HG03571 (cell line): ENCODE results near the gene CS.
A peak's percentile ranks its signal among the peaks of the same experiment; 100 is the strongest.
"Not testable (repeated sequence)": the region's sequence is repeated elsewhere in the genome, so short reads cannot be mapped to it uniquely, and the experiment has no call there.

Experiments
- ATAC-seq: cut with Tn5 transposase; IDR thresholded peaks from one replicate; pipeline ENCODE4 v1.9.1; 2021; ENCODE audit not compliant: unreplicated experiment

Gene CS

DNA sequence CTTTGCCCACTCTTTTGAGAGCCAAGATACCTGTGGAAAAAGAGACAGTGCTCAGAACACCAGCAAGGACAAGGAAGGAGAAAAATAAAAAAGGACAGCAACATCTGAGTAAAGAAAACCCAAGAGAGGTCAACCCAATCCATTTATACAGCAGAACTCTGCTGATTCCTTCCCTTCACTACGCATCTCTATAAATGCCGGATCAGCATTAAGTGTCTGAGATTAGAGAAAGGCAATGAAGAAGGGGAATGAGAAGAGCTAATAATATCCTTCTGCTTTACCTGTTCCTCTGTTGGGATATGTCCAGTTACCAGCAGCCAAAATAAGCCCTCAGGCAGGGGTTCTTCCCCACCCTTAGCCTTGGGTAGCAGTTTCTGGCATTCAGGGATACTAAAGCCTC lies 17.6 kb downstream of the CS start:
- no peak for ATAC-seq

DNA sequence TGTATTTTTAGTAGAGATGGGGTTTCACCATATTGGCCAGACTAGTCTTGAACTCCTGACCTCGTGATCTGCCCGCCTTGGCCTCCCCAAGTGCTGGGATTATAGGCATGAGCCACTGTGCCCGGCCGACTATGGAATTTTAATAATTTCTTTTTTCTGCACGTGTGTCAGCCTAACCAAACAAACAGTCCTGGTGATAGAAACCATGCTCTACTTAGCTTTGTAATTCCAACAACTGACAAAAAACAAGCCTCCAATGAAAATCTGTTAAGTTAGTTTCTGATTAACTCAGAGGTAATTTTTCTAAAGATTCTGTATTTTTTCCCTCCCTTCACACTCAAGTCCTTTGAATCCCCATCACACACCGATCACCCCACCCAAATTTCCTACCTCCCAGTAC lies 18.1 kb downstream of the CS start:
- ATAC-seq, result no peak

DNA sequence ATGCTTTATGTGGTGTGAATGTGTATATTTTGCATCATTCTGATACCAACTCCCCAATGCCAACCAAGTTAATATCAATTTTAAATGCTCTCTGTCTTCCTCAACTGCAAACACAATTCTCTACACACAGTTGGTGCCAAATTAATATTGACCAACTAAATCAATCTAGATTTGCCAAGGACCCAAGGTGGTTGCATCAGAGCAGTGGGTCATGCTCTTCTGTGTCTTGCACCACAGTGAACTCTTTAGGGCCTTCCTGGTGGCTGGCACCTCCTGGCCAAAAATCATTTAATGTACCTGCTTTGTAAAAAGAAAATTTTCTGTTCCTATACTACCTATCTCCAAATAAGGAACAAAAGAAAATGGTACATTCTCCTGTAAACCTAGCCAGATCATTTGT lies 19.3 kb downstream of the CS start:
- ATAC-seq, result no peak

DNA sequence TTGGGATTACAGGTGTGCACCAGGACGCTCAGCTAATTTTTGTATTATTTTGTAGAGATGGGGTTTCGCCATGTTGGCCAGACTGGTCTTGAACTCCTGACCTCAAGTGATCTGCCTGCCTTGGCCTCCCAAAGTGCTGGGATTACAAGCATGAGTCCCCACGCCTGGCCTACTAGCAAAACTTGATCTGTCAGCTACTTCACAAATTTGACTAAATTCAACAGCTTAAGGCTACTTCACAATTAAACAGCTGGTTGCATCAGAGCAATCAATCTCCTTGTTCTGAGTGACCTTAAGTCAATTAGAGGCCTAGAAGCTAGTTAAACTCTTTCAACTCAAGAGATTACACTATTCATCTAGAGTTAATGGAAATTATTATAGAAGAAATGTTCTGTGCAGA lies 21.2 kb downstream of the CS start:
- ATAC-seq, result no peak

DNA sequence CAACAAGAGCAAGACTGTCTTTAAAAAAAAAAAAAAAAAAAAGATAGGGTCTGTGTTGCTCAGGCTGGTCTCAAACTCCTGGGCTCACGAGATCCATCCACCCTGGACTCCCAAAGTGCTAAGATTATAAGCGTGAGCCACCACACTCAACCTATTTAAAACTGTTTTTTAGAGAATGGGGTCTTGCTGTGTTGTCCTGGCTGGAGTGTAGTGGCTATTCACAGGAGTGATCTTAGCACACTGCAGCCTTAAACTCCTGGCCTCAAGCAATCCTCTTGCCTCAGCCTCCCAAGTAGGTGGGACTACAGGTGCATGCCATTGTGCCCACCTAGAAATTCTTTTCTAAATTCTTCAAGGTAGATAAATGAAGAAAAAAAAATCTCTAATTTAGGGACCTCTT lies 25.8 kb downstream of the CS start:
- ATAC-seq, result no peak

DNA sequence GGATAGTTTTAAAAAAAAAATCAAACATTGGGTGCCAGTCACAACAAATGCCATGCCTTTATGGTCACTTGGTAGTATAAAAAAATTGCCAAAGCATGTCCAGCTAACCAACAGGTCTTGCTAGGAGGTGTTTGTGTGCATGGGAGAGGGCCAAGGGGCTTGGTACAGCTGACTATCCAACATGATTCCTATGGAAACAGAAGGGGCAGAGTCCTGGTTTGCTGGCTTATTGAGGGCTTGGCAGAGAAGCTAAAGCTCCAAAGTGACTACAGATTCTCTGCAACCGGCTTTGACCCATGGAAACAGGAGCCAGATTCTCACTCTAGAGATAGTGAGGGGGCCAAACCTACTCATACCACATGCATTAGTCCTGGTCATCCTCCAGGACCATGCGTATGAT lies 27.7 kb downstream of the CS start:
- not testable (repeated sequence) for ATAC-seq

DNA sequence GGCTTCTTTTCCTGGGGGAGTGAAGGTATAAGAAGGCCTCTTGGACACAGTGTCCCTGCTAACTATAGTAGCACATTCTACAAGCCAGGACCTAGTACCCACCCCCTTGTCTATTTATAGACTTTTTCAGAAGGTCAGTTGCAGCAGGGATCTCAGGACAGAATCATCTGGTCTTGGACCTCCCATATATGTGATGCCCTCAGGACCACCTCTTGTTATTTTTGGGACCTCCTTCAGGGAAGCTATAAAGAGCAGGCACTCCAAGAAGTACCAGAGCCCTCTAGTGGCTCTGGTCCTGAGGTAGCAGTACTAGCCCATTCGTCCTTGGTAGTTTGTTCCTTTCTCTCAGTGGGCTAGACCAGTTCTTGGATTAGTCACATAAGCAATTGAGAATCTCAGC lies 29.1 kb downstream of the CS start:
- ATAC-seq, result no peak

DNA sequence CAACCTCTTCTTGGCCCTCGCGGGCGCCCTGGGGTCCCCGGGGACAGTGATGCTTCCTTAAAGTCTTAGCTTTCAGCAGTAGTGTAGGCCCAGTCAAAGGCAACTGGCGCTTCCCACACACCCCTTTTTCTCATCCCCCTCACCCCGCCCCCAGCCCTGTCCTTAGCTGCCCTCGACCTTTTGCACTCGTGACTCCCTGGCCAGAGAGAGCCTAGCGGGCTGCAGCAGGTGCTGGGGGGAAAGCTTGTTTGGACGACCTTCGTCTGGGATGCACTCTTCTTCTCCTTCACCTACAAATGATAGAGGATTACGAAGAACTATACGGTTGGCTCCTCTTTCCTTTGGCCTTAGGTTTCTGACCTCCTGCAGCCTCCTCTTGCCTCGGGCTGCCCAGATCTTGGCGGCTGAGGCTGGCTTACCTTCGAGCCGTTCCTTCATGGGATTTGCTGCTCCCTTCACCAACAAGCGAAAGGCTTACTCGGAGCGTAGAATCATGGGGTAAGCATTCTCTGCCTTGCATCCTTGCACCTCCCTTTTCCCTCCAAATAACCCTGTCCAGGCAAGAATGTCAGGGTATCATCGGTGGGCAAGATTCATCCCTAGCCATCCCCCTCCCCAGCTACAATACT lies 32.6 kb downstream of the CS start:
- ATAC-seq, result peak; percentile 11

DNA sequence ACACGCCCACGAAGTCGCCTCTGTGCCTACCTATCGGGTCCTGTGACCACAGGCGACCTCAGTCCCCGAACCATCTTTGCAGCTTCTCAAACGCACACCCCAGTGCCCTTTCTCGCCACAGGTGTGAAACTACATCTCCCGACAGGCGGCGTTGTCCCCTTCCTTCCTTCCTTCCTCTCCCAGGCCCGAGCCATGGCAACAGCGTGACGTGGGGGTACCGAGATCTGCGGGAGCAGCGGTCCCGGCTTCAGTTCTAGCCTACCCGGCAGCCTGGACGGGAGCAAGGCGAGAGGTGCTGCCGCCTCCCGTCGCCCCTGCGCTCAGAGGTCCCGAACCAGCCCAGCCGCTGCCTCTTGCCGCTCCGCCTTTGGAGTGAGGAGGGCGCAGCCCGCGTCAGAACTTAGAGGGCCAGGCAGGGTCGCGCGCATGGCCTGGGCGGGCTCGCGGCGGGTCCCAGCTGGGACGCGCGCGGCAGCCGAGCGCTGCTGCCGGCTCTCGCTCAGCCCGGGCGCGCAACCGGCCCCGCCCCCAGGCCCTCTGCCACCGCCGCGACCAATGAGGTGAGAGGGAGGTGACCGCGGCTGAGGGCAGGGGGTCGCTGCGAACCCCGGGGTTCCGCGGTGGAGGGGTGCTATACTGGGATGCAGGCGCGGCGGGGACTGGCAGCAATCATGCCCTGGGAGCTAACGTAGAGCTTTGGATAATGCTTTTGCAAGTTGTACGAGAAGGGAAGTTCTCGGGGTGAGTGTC lies 33.3 kb downstream of the CS start, which contains the start of gene COQ10A:
COQ10A (plus strand) TSS at position 250 of the 750 bp plus-strand sequence; CDS start at position 427, 177 bp downstream.
- ATAC-seq, result peak; percentile 91

DNA sequence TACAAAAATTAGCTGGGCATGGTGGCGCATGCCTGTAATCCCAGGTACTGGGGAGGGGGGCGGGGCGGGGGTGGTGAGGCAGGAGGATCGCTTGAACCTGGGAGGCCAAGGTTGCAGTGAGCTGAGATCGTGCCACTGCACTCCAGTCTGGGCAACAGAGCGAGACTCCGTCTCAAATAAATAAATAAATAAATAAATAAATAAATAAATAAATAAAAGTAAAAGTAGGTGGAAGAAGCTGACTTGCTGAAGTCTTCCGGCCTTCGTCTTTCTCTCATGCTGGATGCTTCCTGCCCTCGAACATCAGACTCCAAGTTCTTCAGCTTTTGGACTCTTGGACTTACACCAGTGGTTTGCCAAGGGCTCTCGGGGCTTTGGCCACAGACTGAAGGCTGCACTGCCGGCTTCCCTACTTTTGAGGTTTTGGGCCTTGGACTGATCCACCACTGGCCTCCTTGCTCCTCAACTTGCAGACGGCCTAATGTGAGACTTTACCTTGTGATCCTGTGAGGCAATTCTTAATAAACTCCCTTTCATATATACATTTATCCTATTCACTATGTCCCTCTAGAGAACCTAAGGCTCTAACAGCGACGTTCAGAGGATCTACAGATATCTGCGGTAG lies 34.0 kb downstream of the CS start:
- ATAC-seq, result not testable (repeated sequence)

DNA sequence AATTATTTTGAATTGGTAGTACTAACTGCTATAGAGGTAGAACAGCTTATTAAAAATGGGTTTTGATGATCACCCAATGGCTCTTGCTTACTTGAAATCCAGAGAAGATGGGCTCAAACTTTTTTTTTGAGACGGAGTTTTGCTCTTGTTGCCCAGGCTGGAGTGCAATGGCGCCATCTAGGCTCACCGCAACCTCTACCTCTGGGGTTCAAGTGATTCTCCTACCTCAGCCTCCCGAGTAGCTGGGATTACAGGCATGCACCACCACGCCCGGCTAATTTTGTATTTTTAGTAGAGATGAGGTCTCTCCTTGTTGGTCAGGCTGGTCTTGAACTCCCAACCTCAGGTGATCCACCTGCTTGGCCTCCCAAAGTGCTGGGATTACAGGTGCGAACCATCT lies 37.2 kb downstream of the CS start:
- ATAC-seq, result not testable (repeated sequence)

DNA sequence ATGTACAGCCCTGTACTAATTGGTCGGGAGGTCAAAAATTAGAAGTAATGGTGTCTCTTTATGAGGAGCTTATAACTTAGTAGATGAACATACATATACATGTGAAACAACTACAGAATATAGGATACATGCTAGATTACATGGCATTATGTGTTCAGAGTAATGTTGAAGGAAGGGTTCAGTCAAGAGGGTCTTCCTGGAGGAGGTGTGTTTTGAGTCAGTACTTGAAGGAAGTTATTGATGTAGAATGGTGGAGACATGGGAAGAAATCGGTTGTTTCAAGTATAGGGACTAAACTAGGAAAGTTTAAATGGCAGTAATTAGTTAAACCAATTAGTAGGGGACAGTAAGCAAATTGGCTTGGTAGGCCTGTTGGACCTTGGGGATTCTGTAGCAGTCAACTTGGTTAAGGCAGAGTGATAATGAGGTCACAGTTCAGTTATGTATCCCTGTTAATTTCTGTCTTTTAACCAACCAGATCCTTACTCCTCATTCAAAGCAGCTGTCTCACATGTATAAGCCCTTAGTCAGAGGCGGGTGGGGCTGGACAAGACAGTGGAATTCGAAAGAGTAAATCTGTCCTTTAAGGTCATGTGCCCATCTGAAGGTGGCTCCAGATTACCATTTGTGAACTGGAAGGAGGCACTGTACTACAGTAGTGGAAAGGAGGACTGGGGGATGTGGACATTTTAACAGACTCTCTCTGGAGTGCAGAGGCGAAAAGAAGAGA lies 38.5 kb downstream of the CS start:
- ATAC-seq, result no peak

DNA sequence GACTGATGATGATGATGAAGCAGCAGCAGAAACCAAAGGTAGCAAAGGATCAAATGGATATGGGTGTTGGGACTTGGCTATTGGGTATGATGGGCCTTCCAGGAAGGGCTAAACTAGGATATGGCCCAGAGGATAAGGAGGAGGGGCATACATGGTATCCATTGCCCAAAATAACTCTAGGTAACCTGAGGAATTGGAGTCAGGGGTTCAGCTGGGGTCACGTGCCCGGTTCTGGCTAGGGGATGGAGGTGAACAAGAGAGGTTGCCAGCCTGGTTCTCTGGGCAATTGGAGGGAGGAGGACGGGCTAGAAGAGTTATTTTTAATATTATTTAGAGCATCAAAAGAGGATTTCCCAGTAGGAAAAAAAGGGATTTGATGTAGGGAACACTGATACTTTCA lies 39.2 kb downstream of the CS start:
- no peak for ATAC-seq

DNA sequence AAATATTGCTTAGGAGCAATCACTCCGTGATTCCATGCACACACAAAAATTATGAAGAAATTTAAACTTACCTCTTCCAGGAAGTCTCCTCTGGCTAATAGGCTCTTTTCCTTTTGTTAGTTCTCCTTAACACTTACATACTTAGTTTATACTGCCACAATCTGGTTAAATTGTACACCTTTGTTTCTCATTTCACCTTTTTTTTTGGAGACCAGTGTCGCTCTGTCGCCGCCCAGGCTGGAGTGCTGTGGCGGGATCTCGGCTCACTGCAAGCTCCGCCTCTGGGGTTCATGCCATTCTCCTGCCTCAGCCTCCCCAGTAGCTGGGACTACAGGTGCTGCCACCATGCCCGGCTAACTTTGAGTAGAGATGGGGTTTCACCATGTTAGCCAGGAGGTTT lies 39.8 kb downstream of the CS start:
- ATAC-seq, result no peak

DNA sequence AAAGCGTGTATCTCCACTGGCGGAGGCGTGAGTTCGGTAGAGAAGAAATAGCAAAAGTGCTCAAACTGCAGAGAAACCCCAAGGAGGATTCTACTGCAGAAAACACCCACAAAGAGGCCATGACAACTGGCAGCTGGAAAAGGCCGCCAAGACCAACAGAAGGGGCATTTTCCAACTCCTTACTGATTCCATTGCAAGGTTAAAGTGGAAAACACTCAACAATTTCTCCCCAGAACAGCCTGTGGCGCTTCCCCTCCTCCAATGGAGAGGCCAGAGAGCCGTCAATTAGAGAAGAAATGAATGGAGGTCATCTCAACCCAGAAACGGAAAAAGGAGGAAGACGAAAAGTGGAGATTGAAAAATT lies 41.3 kb downstream of the CS start:
- ATAC-seq, result no peak

DNA sequence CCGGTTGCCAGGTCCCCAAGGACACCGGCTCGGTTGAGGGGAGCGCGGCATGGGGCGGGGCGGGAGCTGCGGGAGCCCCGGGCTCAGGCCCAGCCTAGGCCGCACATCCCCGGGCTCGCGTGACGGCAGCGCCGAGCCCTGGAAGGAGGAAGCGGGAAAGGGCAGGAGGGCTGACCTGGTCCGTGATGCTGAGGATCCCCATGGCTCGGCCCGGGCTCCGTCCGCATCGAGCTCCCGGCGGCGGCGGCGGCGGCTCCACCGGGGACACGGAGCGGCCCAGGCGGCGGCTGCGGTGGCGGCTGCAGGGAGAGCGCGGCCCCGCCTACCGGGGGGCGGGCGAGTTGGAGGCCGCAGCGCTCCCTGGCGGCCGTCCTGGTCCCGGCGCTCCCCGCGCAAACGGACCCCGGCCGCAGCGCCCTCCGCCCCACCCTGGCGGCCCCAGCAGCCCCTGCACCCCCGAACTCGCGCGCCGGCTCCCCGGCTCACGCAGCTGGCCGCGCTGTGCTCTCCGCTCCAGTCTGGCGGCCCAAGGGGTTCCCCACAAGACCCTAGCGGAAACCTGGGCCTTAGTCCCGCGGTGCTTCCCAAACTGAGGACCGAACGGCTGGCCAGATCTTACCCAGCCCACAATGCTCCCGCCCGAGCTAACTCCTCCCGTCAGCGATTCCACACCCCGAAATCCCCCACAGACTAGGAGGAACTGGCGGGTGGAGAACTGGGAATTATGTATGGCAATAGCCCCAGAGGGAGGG lies 41.9 kb downstream of the CS start, which contains the start of gene ANKRD52:
ANKRD52 (minus strand) TSS at position 317 of the 752 bp plus-strand sequence; CDS start at position 202, 115 bp downstream.
- ATAC-seq, result peak; percentile 81

DNA sequence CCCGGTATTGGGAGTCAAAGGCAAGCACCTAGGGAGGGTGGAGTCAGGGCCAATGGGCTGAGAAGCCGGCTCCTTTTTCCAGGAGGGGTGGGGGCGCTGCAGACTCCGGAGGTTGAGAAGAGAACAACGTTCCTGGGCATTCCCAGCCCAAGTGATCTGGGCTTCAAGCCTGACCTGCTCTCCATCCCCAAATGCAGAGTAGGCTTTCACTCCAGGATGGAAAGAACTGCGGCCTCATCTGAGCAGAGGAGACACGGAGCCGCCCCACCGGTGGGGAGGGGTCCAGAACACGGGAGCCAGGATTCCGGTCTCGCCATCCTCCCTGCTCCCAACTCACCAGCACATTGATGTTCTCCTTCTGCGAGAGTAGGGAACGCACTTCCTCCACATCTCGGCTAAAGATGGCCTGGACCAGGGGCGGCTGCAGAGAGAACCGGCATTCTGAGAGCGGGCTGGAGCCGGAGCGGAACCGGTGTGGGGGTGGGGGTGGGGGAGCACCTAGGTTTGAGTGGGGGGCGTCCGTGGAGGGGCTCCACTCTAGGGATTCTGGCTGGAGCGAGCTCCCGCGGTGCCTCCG lies 42.6 kb downstream of the CS start:
- ATAC-seq, result no peak

DNA sequence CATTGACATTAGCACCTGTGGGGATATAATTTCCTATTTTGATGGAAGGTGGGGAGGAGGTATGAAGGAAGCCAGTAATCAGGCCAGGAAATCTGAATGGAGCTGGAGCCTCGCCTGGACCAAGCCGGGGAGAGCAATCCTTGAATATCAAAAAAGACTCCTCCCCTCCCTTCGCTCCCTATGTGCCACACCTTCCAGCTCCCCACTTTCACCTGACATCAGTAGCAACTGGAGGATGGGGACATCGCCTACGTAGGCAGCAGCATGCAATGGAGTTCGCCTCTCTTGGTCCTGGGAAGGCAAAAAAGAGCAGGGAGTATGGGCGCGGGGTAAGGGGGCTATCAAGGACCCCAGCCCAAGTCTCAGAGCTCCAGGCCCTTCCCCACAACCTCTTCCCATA lies 43.1 kb downstream of the CS start:
- no peak for ATAC-seq

DNA sequence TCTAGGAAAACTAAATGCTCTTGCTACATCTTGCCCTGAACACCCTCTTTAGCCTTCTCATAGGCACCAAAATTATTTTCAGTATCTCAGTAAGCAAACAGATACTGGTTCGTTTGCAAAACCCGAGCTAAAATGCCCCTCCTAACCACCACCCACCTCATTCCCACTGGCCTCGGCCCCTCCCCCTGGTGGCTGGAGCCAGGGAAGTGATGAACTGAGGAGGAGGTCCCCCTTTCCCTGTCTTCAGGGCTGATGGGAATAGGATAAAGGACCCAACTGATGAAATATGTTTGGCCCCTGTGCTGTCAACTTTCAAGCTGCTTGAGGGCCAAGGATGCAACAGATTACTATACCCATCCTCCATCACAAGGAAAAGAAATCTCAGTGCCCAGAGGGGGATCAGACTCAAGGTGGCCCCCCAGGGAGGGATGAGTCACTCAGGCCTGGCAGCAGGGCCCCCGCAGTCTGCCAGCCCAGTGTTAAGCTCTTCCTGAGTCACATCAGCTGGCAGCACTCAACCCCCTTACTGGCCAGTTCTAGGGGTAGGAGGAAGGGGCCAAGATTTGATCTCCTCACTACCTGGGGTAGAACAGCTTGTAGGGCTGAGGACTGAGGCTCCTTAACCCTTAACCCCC lies 43.7 kb downstream of the CS start:
- ATAC-seq, result no peak

DNA sequence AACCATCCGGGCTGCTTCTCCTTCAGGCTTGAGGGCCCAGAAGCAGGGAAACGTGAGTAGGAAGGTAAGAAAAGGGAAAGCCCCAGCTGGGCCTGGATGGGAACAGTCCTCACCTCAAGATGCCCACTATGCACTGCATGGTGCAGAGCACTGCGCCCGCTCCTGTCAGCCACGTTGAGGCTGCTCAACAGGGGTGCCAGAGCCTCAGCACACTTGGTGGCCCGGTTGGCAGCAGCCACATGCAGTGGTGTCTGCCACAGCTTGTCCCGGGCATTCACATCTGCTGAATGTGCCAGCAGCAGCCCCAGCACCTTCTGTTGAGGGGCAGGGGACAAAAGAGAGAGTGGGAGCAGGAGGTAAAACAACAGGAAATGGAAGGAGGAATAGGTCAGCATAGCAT lies 44.5 kb downstream of the CS start:
- no peak for ATAC-seq
